IMR-90 (cell line): ENCODE measurements around the gene C16orf89. TPM values are rescaled to one million over a fixed set of nuclear protein-coding genes. Genes with fewer than 3 reads are reported as not detected.

Experiments used
- ATAC-seq: fragments of 200-7000 bp; cut with Tn5 transposase; 2 replicates; pipeline ENCODE4 v1.9.1; 2020; ENCODE audit warnings: low read depth, mild to moderate bottlenecking, moderate library complexity
- BruUV-seq: library from RNA; stranded (reverse); fragments of 400-500 nt; replicated peaks from 2 replicates; lab custom pipeline; 2021; lab: Mats Ljungman, UMichigan
- CTCF ChIA-PET: fragments of 300-600 bp; formaldehyde crosslinking; extraction: SDS; loops from one replicate; lab custom pipeline; 2021; ENCODE audit warnings: antibody characterized with exemption; lab: Yijun Ruan, JAX
- POLR2A ChIA-PET: fragments of 300-600 bp; sonication (Branson Sonifier 250); formaldehyde crosslinking; loops from one replicate; lab custom pipeline; 2022; ENCODE audit warnings: antibody characterized with exemption; ENCODE audit not compliant: unreplicated experiment; lab: Charles Lee
- DNase-seq: peaks from one replicate; pipeline ENCODE4 v3.0.0; 2013
- H2AFZ ChIP-seq: replicated peaks from 2 replicates; pipeline ENCODE3; 2013; ENCODE audit warnings: low read length, mild to moderate bottlenecking; ENCODE audit not compliant: poor library complexity
- H2AK5ac ChIP-seq: 2 replicates; pipeline ENCODE4 v1.6.1; 2013; ENCODE audit warnings: low read depth, low read length, inconsistent platforms
- H2AK9ac ChIP-seq: replicated peaks from 2 replicates; pipeline ENCODE3; 2013; ENCODE audit warnings: mild to moderate bottlenecking, low read depth, low read length, moderate library complexity; ENCODE audit not compliant: poor library complexity
- H2BK120ac ChIP-seq: 2 replicates; pipeline ENCODE4 v1.6.1; 2013; ENCODE audit warnings: low read depth, low read length, inconsistent platforms
- H2BK15ac ChIP-seq: 3 replicates; pipeline ENCODE4 v1.6.1; 2013; ENCODE audit warnings: low read depth, low read length, inconsistent platforms
- H2BK20ac ChIP-seq: 2 replicates; pipeline ENCODE4 v1.6.1; 2013; ENCODE audit warnings: low read depth, mild to moderate bottlenecking, inconsistent platforms, low read length, moderate library complexity
- H2BK5ac ChIP-seq: 2 replicates; pipeline ENCODE4 v1.6.1; 2013; ENCODE audit warnings: mild to moderate bottlenecking, low read depth, low read length, inconsistent platforms; ENCODE audit not compliant: poor library complexity, severe bottlenecking
- H3K14ac ChIP-seq: replicated peaks from 2 replicates; pipeline ENCODE4 v1.6.1; 2013; ENCODE audit warnings: low read depth, low read length, inconsistent platforms
- H3K18ac ChIP-seq: 2 replicates; pipeline ENCODE4 v1.6.1; 2013; ENCODE audit warnings: low read depth, low read length, control low read depth
- H3K23ac ChIP-seq: 2 replicates; pipeline ENCODE4 v1.6.1; 2013; ENCODE audit warnings: low read depth, low read length, inconsistent platforms
- H3K27ac ChIP-seq: 2 replicates; pipeline ENCODE4 v1.5.1; 2013; ENCODE audit warnings: mild to moderate bottlenecking, control low read depth, low read length; ENCODE audit not compliant: insufficient read depth
- H3K27me3 ChIP-seq: 2 replicates; pipeline ENCODE4 v1.6.1; 2013; ENCODE audit warnings: low read length; ENCODE audit not compliant: control insufficient read depth, insufficient read depth
- H3K36me3 ChIP-seq: 2 replicates; pipeline ENCODE4 v1.6.1; 2013; ENCODE audit warnings: low read length, mixed read lengths; ENCODE audit not compliant: control insufficient read depth, insufficient read depth
- H3K4ac ChIP-seq: 2 replicates; pipeline ENCODE4 v1.6.1; 2013; ENCODE audit warnings: low read depth, low read length, inconsistent platforms
- H3K4me1 ChIP-seq: 2 replicates; pipeline ENCODE4 v1.6.1; 2013; ENCODE audit warnings: low read length, mixed read lengths; ENCODE audit not compliant: control insufficient read depth, insufficient read depth
- H3K4me2 ChIP-seq: 2 replicates; pipeline ENCODE4 v1.6.1; 2013; ENCODE audit warnings: low read depth, mild to moderate bottlenecking, control low read depth, low read length, moderate library complexity
- H3K4me3 ChIP-seq: 2 replicates; pipeline ENCODE4 v1.5.1; 2013; ENCODE audit warnings: low read depth, mild to moderate bottlenecking, control low read depth, low read length, moderate library complexity; ENCODE audit not compliant: insufficient read depth
- H3K56ac ChIP-seq: 2 replicates; pipeline ENCODE4 v1.6.1; 2013; ENCODE audit warnings: low read length, inconsistent platforms; ENCODE audit not compliant: insufficient read depth; ENCODE audit errors: extremely low read depth
- H3K79me1 ChIP-seq, 2 experiments: 2 replicates each; pipeline ENCODE4 v1.6.1; 2013; ENCODE audit warnings: low read length in 2 of 2, inconsistent platforms in 1 of 2, low read depth in 1 of 2
- H3K9ac ChIP-seq: 2 replicates; pipeline ENCODE4 v1.6.1; 2013; ENCODE audit warnings: low read depth, low read length, control low read depth
- H3K9me1 ChIP-seq: 2 replicates; pipeline ENCODE4 v1.6.1; 2013; ENCODE audit warnings: low read length, inconsistent platforms; ENCODE audit not compliant: insufficient read depth
- H3K9me3 ChIP-seq: 2 replicates; pipeline ENCODE4 v1.6.1; 2013; ENCODE audit warnings: low read length; ENCODE audit not compliant: control insufficient read depth, insufficient read depth
- H4K20me1 ChIP-seq: 2 replicates; pipeline ENCODE4 v1.6.1; 2013; ENCODE audit warnings: low read length, inconsistent platforms; ENCODE audit not compliant: insufficient read depth
- H4K5ac ChIP-seq: 2 replicates; pipeline ENCODE4 v1.6.1; 2013; ENCODE audit warnings: mild to moderate bottlenecking, low read depth, low read length, control low read depth
- H4K8ac ChIP-seq, 2 experiments: 2 replicates each; pipeline ENCODE4 v1.6.1; 2013; ENCODE audit warnings: low read depth in 2 of 2, low read length in 2 of 2, control low read depth in 1 of 2, inconsistent platforms in 1 of 2
- H4K91ac ChIP-seq: 2 replicates; pipeline ENCODE4 v1.6.1; 2013; ENCODE audit warnings: low read depth, low read length, inconsistent platforms; ENCODE audit not compliant: insufficient read depth
- BHLHE40 ChIP-seq: fragments of 150-350 bp; IDR thresholded peaks from 2 replicates; pipeline ENCODE4 v1.6.1; 2016; ENCODE audit warnings: mild to moderate bottlenecking, low read depth, low read length
- CHD1 ChIP-seq: IDR thresholded peaks from 2 replicates; pipeline ENCODE4 v1.6.1; 2012; ENCODE audit warnings: low read depth, low read length, improper control_type of control experiment
- MAZ ChIP-seq: IDR thresholded peaks from 2 replicates; pipeline ENCODE4 v1.6.1; 2012; ENCODE audit warnings: low read depth, mild to moderate bottlenecking, low read length, improper control_type of control experiment, moderate library complexity, borderline replicate concordance
- POLR2A ChIP-seq: IDR thresholded peaks from 2 replicates; pipeline ENCODE4 v1.6.1; 2012; ENCODE audit warnings: mild to moderate bottlenecking, low read depth, low read length
- RAD21 ChIP-seq: IDR thresholded peaks from 2 replicates; pipeline ENCODE4 v1.6.1; 2012; ENCODE audit warnings: low read length, improper control_type of control experiment
- RFX5 ChIP-seq: IDR thresholded peaks from 2 replicates; pipeline ENCODE4 v1.8.0; 2012; ENCODE audit warnings: low read depth, mild to moderate bottlenecking, low read length, moderate library complexity
- WGBS, 2 experiments: methylation state at CpG; one replicate each; pipeline versions ENCODE4 v1.1.5 to v1.1.7; 2013; ENCODE audit warnings: missing lambda C conversion rate in 2 of 2; ENCODE audit not compliant: insufficient read length in 1 of 2; ENCODE audit errors: extremely low coverage in 2 of 2; 5-methylcytosine and 5-hydroxymethylcytosine counted together
- dilution Hi-C: fragments of 300-500 bp; cut with HindIII; formaldehyde crosslinking; loops from one replicate; pipeline ENCODE4 v1.14.3; 2018; ENCODE audit warnings: low sequenced_read_pairs; ENCODE audit not compliant: unreplicated experiment
- in situ Hi-C: fragments of 300-500 bp; cut with MboI; formaldehyde crosslinking; loops from 3 replicates; pipeline ENCODE4 v1.14.3; 2019; ENCODE audit warnings: low sequenced_read_pairs, inconsistent platforms, mixed read lengths
- intact Hi-C: fragments of 100-400 bp; cut with micrococcal nuclease; formaldehyde crosslinking; loops from 2 replicates; pipeline ENCODE4 v1.10.0; 2022
- polyA plus RNA-seq, 3 experiments: library from polyadenylated mRNA; depleted of rRNA; stranded (reverse); fragments of >200 nt; gene quantifications; 2 replicates each; pipeline ENCODE4 v1.2.3, GENCODE V29; 2012; ENCODE audit warnings: low replicate concordance in 1 of 3
- total RNA-seq: library from RNA; depleted of rRNA; stranded (reverse); fragments of >200 nt; gene quantifications from 2 replicates; pipeline ENCODE4 v1.2.3, GENCODE V29; 2012
- TF ChIP-seq, protein P1 (sequence below): fragments of 150-350 bp; IDR thresholded peaks from 2 replicates; pipeline ENCODE4 v1.6.1; 2016; ENCODE audit warnings: low read depth, mild to moderate bottlenecking, low read length, moderate library complexity, borderline replicate concordance
- TF ChIP-seq, protein P2 (sequence below): fragments of 150-350 bp; IDR thresholded peaks from 2 replicates; pipeline ENCODE4 v1.6.1; 2017; ENCODE audit warnings: mild to moderate bottlenecking, antibody characterized with exemption, low read length, low read depth

Gene C16orf89
- total and polyA plus RNA-seq, 2 of the 4 experiments (the other 2 are of a cell fraction): 0.17 to 0.18 TPM

DNA sequence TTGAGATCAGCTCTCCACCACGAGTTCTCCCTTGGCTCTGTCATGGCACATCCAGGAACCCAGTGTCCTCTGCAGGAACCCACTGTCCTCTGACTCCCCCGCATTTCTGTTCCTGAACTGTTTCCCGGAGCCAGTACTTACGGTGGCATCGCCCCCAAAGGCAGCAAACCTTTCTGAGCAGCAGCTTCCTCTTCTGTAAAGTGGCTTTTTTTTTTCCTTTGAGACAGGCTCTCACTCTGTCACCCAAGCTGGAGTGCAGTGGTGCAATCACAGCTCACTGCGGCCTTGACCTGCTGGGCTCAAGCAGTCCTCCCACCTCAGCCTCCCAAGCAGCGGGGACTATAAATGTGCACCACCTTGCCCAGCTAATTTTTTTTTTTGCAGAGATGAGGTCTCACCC is 64.2 kb downstream of the C16orf89 start:
- TF ChIP-seq POLR2A (no peak), BHLHE40 (no peak), RFX5 (no peak), MAZ (no peak), CHD1 (no peak), RAD21 (no peak)
- TF ChIP-seq, protein P1, sequence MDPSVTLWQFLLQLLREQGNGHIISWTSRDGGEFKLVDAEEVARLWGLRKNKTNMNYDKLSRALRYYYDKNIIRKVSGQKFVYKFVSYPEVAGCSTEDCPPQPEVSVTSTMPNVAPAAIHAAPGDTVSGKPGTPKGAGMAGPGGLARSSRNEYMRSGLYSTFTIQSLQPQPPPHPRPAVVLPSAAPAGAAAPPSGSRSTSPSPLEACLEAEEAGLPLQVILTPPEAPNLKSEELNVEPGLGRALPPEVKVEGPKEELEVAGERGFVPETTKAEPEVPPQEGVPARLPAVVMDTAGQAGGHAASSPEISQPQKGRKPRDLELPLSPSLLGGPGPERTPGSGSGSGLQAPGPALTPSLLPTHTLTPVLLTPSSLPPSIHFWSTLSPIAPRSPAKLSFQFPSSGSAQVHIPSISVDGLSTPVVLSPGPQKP: no peak
- TF ChIP-seq, protein P2, sequence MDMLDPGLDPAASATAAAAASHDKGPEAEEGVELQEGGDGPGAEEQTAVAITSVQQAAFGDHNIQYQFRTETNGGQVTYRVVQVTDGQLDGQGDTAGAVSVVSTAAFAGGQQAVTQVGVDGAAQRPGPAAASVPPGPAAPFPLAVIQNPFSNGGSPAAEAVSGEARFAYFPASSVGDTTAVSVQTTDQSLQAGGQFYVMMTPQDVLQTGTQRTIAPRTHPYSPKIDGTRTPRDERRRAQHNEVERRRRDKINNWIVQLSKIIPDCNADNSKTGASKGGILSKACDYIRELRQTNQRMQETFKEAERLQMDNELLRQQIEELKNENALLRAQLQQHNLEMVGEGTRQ: no peak
- DNase-seq (no peak), ATAC-seq (no peak)
- Histone ChIP-seq H3K18ac (no peak overlapping the region), H2AK5ac (no peak overlapping the region), H3K56ac (no peak overlapping the region), H3K4me2 (no peak overlapping the region), H3K36me3 (no peaks in the 10 kb centered on the region), H2AFZ (no peak overlapping the region), H3K4ac (no peak overlapping the region), H3K9me1 (no peaks in the 10 kb centered on the region), H3K9me3 (no peaks in the 10 kb centered on the region), H3K27me3 (peaks cover 8% of the 10 kb centered on the region; the same call in 1 of the 2 replicates), H2AK9ac (no peak overlapping the region), H3K23ac (no peak overlapping the region), H3K79me1 (no peaks in the 10 kb centered on the region), H2BK120ac (no peak overlapping the region), H4K91ac (no peak overlapping the region), H3K27ac (no peak overlapping the region), H2BK15ac (no peak overlapping the region), H4K5ac (no peak overlapping the region), H3K4me3 (no peak overlapping the region), H4K20me1 (no peaks in the 10 kb centered on the region), H3K9ac (no peak overlapping the region), H2BK5ac (no peak overlapping the region), H3K14ac (no peak overlapping the region), H4K8ac (no peak overlapping the region), H2BK20ac (no peak overlapping the region), H3K4me1 (no peaks in the 10 kb centered on the region)
- ChIA-PET POLR2A (no interaction called here), CTCF (no interaction called here)
- WGBS, 2 experiments: 75% methylated on average over 6 of the region's 7 CpGs; no CpG with 5 or more reads in 1 of the 2 experiments
- dilution Hi-C loops (no loop called here), in situ Hi-C loops (no loop called here), intact Hi-C loops (no loop called here)
- BruUV-seq: no TSS peak
